ENCODE data around the gene HSCB. TPM values are rescaled to one million over a fixed set of nuclear protein-coding genes. Genes with fewer than 3 reads are reported as not detected.
"Not testable (repeated sequence)": the region's sequence is repeated elsewhere in the genome, so short reads cannot be mapped to it uniquely, and the experiment has no call there.

Gene HSCB
- total RNA-seq, 3 donors from 2014 or later (not counting 1 experiment from before 2014, with no cell fraction given): 11.4 to 13.6 (median 12.3) TPM

DNA sequence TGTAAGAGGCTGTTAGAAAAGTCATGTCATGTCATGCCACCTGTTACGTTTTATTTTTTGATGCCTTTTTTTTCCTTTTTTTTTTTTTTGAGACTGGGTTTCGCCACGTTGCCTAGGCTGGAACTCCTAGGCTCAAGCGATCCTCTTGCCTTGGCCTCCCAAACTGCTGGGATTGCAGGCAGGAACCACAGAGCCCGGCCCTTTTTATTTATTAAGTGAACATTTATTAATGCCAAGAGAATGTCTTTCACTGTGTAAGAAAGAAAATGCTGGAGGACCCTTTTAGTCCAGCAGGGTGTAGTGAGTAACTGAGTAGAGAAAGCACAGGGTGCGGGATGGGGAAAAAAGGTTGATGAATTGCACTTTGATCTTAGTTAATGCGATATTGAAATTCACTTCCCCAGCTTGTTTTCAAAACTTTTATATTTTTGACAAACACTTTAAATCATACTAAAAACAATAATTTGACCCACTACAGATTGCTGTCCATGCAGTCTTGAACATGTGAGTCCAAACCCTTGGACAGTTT is 60.8 kb downstream of the HSCB start:
- H3K4me1 ChIP-seq (ENCODE audit: control insufficient read depth, insufficient read depth, low read length): peaks cover 26% of the 10 kb centered on the region
- peak overlapping the region; percentile 92 for H3K27ac ChIP-seq (ENCODE audit: low read length)
- Mint-ChIP-seq H3K36me3 (peaks cover 9% of the 10 kb centered on the region), H3K9me3 (no peaks in the 10 kb centered on the region), H3K4me3 (peak overlapping the region; percentile 91), H3K4me1 (peaks cover 35 to 39% of the 10 kb centered on the region in 2 donors), H3K27ac (peak overlapping the region; percentile 92 to 96), H3K27me3 (ENCODE audit: low read depth in 2 of 2) (no peaks in the 10 kb centered on the region)
- H3K4me3 ChIP-seq (ENCODE audit: low read length): peak overlapping the region; percentile 69
- TF ChIP-seq, protein P1, sequence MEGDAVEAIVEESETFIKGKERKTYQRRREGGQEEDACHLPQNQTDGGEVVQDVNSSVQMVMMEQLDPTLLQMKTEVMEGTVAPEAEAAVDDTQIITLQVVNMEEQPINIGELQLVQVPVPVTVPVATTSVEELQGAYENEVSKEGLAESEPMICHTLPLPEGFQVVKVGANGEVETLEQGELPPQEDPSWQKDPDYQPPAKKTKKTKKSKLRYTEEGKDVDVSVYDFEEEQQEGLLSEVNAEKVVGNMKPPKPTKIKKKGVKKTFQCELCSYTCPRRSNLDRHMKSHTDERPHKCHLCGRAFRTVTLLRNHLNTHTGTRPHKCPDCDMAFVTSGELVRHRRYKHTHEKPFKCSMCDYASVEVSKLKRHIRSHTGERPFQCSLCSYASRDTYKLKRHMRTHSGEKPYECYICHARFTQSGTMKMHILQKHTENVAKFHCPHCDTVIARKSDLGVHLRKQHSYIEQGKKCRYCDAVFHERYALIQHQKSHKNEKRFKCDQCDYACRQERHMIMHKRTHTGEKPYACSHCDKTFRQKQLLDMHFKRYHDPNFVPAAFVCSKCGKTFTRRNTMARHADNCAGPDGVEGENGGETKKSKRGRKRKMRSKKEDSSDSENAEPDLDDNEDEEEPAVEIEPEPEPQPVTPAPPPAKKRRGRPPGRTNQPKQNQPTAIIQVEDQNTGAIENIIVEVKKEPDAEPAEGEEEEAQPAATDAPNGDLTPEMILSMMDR (IDR thresholded peaks at IDR 0.05): peak; percentile 25
- intact Hi-C loops (cut with micrococcal nuclease): no loop called here
- H3K9me3 ChIP-seq (ENCODE audit: control insufficient read depth, insufficient read depth, low read length): no peaks in the 10 kb centered on the region
- H3K27me3 ChIP-seq (ENCODE audit: control insufficient read depth, insufficient read depth, low read length): no peaks in the 10 kb centered on the region
- WGBS (ENCODE audit: insufficient coverage): 44% methylated on average over 7 of the region's 7 CpGs
- no peak for ATAC-seq
- DNase-seq: peak in 1 of 2 donors; percentile 43
- H3K36me3 ChIP-seq (ENCODE audit: control insufficient read depth, insufficient read depth, low read length): peaks cover 4% of the 10 kb centered on the region

DNA sequence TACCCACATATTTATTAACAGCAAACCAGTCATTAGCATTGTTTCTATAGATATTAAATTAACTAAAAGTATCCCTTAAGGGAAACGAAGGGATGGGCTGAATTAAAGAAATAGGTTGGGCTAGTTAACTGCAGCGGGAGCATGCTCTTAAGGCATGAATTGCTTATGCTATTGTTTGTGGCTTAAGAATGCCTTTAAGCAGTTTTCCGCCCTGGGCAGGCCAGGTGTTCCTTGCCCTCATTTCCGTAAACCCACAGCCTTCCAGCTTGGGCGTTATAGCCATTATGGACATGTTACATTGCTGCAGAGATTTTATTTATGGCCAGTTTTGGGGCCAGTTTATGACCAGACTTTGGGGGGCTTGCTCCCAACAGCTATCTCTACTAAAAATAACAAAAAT is 63.6 kb downstream of the HSCB start:
- H3K27me3 ChIP-seq (ENCODE audit: control insufficient read depth, insufficient read depth, low read length); ATAC-seq; H3K27me3 Mint-ChIP-seq (ENCODE audit: low read depth in 2 of 2); H3K27ac ChIP-seq (ENCODE audit: low read length); H3K4me3 Mint-ChIP-seq; H3K4me3 ChIP-seq (ENCODE audit: low read length); H3K9me3 Mint-ChIP-seq; H3K9me3 ChIP-seq (ENCODE audit: control insufficient read depth, insufficient read depth, low read length); intact Hi-C loops (cut with micrococcal nuclease); DNase-seq; H3K36me3 ChIP-seq (ENCODE audit: control insufficient read depth, insufficient read depth, low read length); H3K36me3 Mint-ChIP-seq: not testable (repeated sequence)
- Mint-ChIP-seq H3K4me1 (peaks cover 37 to 40% of the 10 kb centered on the region in 2 donors), H3K27ac (peak overlapping the region in 1 of 2 donors; percentile 43)
- peaks cover 35% of the 10 kb centered on the region for H3K4me1 ChIP-seq (ENCODE audit: control insufficient read depth, insufficient read depth, low read length)
- WGBS (ENCODE audit: insufficient coverage): 95% methylated on average over 5 of the region's 5 CpGs

Other genes starting within 250 kb of the HSCB start
- gene TTC28, start 62.2 kb upstream of the HSCB start, total RNA-seq: 10 to 100 TPM in 1 of 3 donors, 1 to 10 TPM in 2; 4.1 to 10.0 (median 8.6) TPM
- gene CHEK2, start 219 bp upstream of the HSCB start, total RNA-seq: 10 to 100 TPM; 10.4 to 11.8 (median 11.4) TPM
- 10 to 100 TPM; 26.3 to 26.9 (median 26.6) TPM for gene CCDC117, start 30.7 kb downstream of the HSCB start, total RNA-seq
- gene XBP1, start 58.5 kb downstream of the HSCB start, total RNA-seq: 100 to 1,000 TPM; 221 to 240 (median 224) TPM
- under 1 TPM; 0.23 to 0.34 (median 0.33) TPM for gene ZNRF3, start 141.5 kb downstream of the HSCB start, total RNA-seq

Measured in natural killer cell (primary cell).